Mucosa of descending colon (tissue), 3 donors: ENCODE results near the gene PKLR. TPM values are rescaled to one million over a fixed set of nuclear protein-coding genes. Genes with fewer than 3 reads are reported as not detected.
A peak's percentile ranks its signal among the peaks of the same experiment; 100 is the strongest.

Experiments
- ATAC-seq: fragments of 200-7000 bp; cut with Tn5 transposase; one replicate; pipeline ENCODE4 v1.9.1; 2020; ENCODE audit warnings: mild to moderate bottlenecking, moderate library complexity
- DNase-seq, 3 donors: peaks; one replicate each; pipeline ENCODE4 v3.0.0-alpha.2; 2020
- H3K36me3 ChIP-seq: fragments of 200-600 bp; one replicate; pipeline ENCODE4 v1.8.0; 2021; ENCODE audit warnings: low read depth, mild to moderate bottlenecking
- H3K4me1 ChIP-seq: fragments of 200-600 bp; one replicate; pipeline ENCODE4 v1.8.0; 2021; ENCODE audit warnings: low read depth, mild to moderate bottlenecking
- H3K4me3 ChIP-seq: fragments of 200-600 bp; one replicate; pipeline ENCODE4 v1.8.0; 2021; ENCODE audit warnings: mild to moderate bottlenecking
- H3K9me3 ChIP-seq: fragments of 200-600 bp; one replicate; pipeline ENCODE4 v1.8.0; 2021; ENCODE audit warnings: mild to moderate bottlenecking
- CTCF ChIP-seq: fragments of 200-600 bp; IDR thresholded peaks from one replicate; pipeline ENCODE4 v1.8.0; 2022; ENCODE audit warnings: antibody characterized with exemption, mild to moderate bottlenecking
- intact Hi-C, 2 donors: fragments of 100-400 bp; cut with DNase I in 1 of 2; cut with micrococcal nuclease in 1 of 2; formaldehyde crosslinking; loops; one replicate each; pipeline versions ENCODE4 v1.11.0 to v1.11.1; 2022; cut with DNase I, micrococcal nuclease
- total RNA-seq, 3 donors: library from RNA; stranded (reverse); fragmentation: NEBNext Ultra II Directional in 2 of 3; extraction: Animal tissue kit (Norgen Biotek cat#: 25700) in 2 of 3; gene quantifications; one replicate each; pipeline versions ENCODE4 v1.2.1 to v1.2.4, GENCODE V29; 2021 to 2023
- donor health status: DM: no; HTN: no; CAD: no; lungs with moderate emphysema.
- donor health status: DM: no; HTN: no; CAD: no.
- donor health status: DM: no; HTN: yes; CAD: no.

Gene PKLR
- total RNA-seq, 3 donors from 2014 or later = 0.63 to 2.0 (median 1.5) TPM

GRCh38 chr1:155313261-155313660 is 12.0 kb upstream of the PKLR start:
- TF ChIP-seq CTCF = no peak
- no peak for DNase-seq
- Histone ChIP-seq H3K4me3 (no peak overlapping the region), H3K36me3 (peaks cover 3% of the 10 kb centered on the region), H3K9me3 (no peaks in the 10 kb centered on the region), H3K4me1 (peaks cover 19% of the 10 kb centered on the region)
- ATAC-seq = no peak
- intact Hi-C loops = no loop called here

- intact Hi-C loops = no loop called here
- no peak for TF ChIP-seq CTCF
- H3K4me1 ChIP-seq = peaks cover 13% of the 10 kb centered on the region
- ATAC-seq (peak; percentile 14), DNase-seq (peak; percentile 51 to 71 (median 71))
- peaks cover 3% of the 10 kb centered on the region for H3K36me3 ChIP-seq
- H3K4me3 ChIP-seq = peak overlapping the region; percentile 68
- H3K9me3 ChIP-seq = no peaks in the 10 kb centered on the region
These were observed 8.3 kb upstream of the PKLR start for GRCh38 chr1:155309423-155310021.

GRCh38 chr1:155308493-155309422 is 7.5 kb upstream of the PKLR start, which contains the start of gene FDPS:
TSS of gene FDPS (plus strand) at chr1:155308866. CDS start at chr1:155309790, 924 bp downstream.
- Histone ChIP-seq H3K36me3 (peaks cover 3% of the 10 kb centered on the region), H3K9me3 (no peaks in the 10 kb centered on the region), H3K4me3 (peak within 1 kb of the TSS; percentile 68), H3K4me1 (peaks cover 13% of the 10 kb centered on the region)
- peak; percentile 98 to 100 (median 98) for DNase-seq
- intact Hi-C loops = no loop called here
- TF ChIP-seq CTCF = peak; percentile 17
- ATAC-seq = peak; percentile 97

GRCh38 chr1:155307247-155307740 is 6.1 kb upstream of the PKLR start:
- no peaks in the 10 kb centered on the region for H3K9me3 ChIP-seq
- intact Hi-C loops = no loop called here
- H3K4me3 ChIP-seq = no peak overlapping the region
- no peak for DNase-seq
- no peak for TF ChIP-seq CTCF
- peaks cover 3% of the 10 kb centered on the region for H3K36me3 ChIP-seq
- no peak for ATAC-seq
- peaks cover 13% of the 10 kb centered on the region for H3K4me1 ChIP-seq

GRCh38 chr1:155305881-155306391 is 4.7 kb upstream of the PKLR start:
- ATAC-seq = no peak
- no peak for TF ChIP-seq CTCF
- no peaks in the 10 kb centered on the region for H3K9me3 ChIP-seq

More at GRCh38 chr1:155305881-155306391, 4.7 kb upstream of the PKLR start:
- DNase-seq = no peak
- peaks cover 13% of the 10 kb centered on the region for H3K4me1 ChIP-seq
- H3K4me3 ChIP-seq = no peak overlapping the region
- peaks cover 3% of the 10 kb centered on the region for H3K36me3 ChIP-seq
- intact Hi-C loops = no loop called here
